T-helper 17 cell (primary cell): ENCODE measurements around the gene UNC13C. TPM values are rescaled to one million over a fixed set of nuclear protein-coding genes. Genes with fewer than 3 reads are reported as not detected.
A peak's percentile ranks its signal among the peaks of the same experiment; 100 is the strongest.

Experiments
- ATAC-seq: fragments of 150-1000 bp; cut with Tn5 transposase; 2 replicates; pipeline ENCODE4 v1.10.0; 2021; ENCODE audit warnings: mild to moderate bottlenecking, moderate library complexity
- DNase-seq, 3 donors: peaks; one replicate each; pipeline versions ENCODE4 v3.0.0 to v3.0.0-alpha.2; 2020 to 2021
- H3K9me3 ChIP-seq: one replicate; pipeline ENCODE4 v1.7.0; 2013; ENCODE audit warnings: low read length, mild to moderate bottlenecking; ENCODE audit not compliant: control insufficient read depth, poor library complexity, severe bottlenecking
- H3K27ac Mint-ChIP-seq: one replicate; pipeline ENCODE4 v1.8.0; 2022; ENCODE audit warnings: mild to moderate bottlenecking, moderate library complexity, mixed read lengths
- H3K27me3 Mint-ChIP-seq: one replicate; pipeline ENCODE4 v1.8.0; 2022; ENCODE audit warnings: mixed read lengths
- H3K36me3 Mint-ChIP-seq: one replicate; pipeline ENCODE4 v1.8.0; 2022; ENCODE audit warnings: low read depth, mixed read lengths
- H3K4me1 Mint-ChIP-seq: one replicate; pipeline ENCODE4 v1.8.0; 2022; ENCODE audit warnings: mild to moderate bottlenecking, mixed read lengths
- H3K4me3 Mint-ChIP-seq: one replicate; pipeline ENCODE4 v1.8.0; 2022; ENCODE audit warnings: mild to moderate bottlenecking, moderate library complexity, mixed read lengths
- total RNA-seq, 4 donors: library from RNA in 2 of 4; stranded (reverse) in 2 of 4; gene quantifications; one replicate each; pipeline ENCODE4 v1.2.3 and lab custom pipeline; 2022 to 2026

UNC13C gene
- total RNA-seq, 2 donors from 2014 or later = not detected

DNA sequence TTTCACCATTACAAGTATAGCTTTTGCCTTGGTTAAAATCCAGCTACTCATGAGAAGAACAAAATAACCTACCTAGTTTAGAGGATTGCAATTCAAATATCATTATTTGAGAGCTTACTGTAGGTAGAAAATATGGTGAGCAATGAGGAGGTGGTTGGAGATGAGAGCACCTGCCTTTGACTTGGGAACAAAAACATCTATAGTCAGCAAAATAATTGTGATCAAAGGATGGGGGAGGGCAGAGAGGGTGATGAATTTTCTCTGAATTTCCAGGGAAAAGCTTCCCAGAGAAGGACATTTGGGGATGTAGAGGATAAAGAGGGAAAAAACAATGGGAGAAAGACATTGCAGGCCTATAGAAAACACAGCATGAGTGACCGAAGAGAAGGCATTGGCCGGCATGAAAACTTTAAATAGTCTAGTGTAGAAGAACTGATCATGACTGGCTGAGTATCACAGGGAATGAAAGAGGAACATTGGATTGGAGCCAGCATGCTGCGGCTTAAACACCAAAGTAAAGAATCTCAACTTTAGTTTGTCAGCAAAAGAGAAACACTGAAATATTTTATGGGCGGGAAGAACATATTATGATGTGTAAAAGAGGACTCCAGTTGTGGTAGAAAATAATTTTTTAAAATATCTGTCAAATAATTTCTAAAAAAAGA lies 581.3 kb downstream of the UNC13C start:
- Mint-ChIP-seq H3K4me3 (no peak overlapping the region), H3K27me3 (no peaks in the 10 kb centered on the region), H3K27ac (no peak overlapping the region), H3K36me3 (no peaks in the 10 kb centered on the region), H3K4me1 (no peaks in the 10 kb centered on the region)
- no peaks in the 10 kb centered on the region for H3K9me3 ChIP-seq
- ATAC-seq (no peak), DNase-seq (no peak)

DNA sequence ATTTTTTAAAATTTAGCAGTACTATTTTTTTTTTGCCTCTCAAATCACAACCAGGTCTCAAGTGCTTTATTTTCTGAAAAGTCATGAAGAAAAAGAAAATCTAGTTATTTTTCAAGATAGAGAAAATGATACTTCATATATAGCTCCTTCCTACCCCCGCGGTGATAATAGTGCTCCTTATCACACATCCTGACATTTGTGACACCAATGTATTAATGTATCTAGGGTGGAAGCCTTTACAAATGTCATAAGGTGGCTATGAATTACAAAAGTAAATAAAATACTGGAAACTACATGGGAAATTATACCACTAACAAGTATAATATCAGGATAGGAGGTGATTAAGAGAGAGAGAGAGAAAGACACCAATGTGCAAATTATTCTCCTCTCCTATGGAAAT lies 582.2 kb downstream of the UNC13C start:
- no peaks in the 10 kb centered on the region for H3K27me3 Mint-ChIP-seq
- H3K36me3 Mint-ChIP-seq = no peaks in the 10 kb centered on the region

DNA sequence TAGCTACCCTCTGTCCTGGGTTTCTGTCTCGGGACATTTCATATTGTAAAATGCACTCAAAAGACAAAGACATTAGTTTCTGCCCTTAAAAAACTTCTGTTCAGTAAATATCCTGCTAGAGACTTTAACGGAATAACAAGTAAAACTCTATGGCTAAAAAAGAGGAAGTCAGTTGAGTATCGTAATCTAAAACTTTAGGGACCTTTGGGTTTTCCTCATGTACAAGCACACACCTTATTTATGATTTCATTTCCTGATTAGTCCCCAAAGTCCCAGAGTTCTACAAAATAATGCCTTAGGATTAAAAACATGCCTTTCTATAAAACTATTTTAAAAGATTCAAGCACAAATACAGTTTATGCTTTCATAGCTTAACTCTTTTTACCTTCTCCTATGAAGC lies 585.9 kb downstream of the UNC13C start:
- no peak overlapping the region for H3K27ac Mint-ChIP-seq
- H3K9me3 ChIP-seq = no peaks in the 10 kb centered on the region
- H3K4me3 Mint-ChIP-seq = no peak overlapping the region
- no peaks in the 10 kb centered on the region for H3K36me3 Mint-ChIP-seq
- no peaks in the 10 kb centered on the region for H3K27me3 Mint-ChIP-seq
- DNase-seq (no peak), ATAC-seq (no peak)
- H3K4me1 Mint-ChIP-seq = no peaks in the 10 kb centered on the region

More for the DNA sequence above, 582.2 kb downstream of the UNC13C start:
- H3K4me3 Mint-ChIP-seq = no peak overlapping the region
- H3K4me1 Mint-ChIP-seq = no peaks in the 10 kb centered on the region
- H3K9me3 ChIP-seq = no peaks in the 10 kb centered on the region
- H3K27ac Mint-ChIP-seq = no peak overlapping the region
- ATAC-seq (no peak), DNase-seq (no peak)

DNA sequence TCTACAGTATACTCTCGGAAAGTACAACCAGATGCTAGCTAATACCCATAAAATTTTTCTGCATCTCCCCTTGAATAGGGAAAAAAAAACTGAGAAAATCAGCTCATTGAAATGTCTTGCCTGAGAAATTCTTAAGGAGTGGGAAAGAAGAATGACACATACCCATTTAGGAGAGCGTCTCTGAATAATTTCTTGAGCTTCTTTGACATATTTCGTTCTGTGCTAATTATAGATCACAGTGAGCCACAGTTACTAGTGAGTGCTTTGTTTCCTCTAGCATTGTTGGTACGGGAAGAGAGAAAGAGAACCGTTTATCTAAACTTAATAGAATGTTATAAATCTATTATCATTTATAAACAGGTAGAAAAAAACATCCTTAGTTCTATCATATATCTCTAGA lies 588.4 kb downstream of the UNC13C start:
- no peaks in the 10 kb centered on the region for H3K9me3 ChIP-seq
- Mint-ChIP-seq H3K4me3 (no peak overlapping the region), H3K4me1 (no peaks in the 10 kb centered on the region), H3K36me3 (no peaks in the 10 kb centered on the region), H3K27me3 (no peaks in the 10 kb centered on the region), H3K27ac (no peak overlapping the region)
- no peak for ATAC-seq
- DNase-seq = no peak

DNA sequence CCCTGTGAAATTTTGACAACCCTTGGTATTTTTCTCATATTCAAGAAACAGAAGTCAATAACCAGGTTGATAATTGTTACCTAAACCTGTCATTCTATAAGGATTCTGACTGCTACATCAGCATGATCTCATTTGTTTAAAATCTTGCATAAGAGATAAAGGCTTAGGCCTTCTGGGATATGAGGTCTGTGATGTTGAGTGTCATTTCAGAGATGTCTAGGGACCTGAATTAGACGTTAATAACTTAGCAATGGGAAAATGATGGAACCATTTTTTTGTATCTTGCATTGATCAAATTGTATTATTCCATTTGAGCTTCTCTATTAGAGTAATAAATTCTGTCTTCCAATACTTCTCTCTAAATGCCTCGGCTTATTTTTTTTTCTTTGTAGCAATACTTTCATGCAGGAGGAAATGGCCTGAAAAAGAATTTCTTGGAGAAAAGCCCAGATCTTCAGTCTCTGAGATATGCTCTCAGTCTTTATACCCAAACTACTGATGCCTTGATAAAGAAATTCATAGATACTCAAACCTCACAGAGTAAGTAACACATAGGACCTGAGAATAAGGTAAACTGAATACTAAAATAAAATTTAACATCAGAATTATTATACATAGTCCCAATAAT lies 589.3 kb downstream of the UNC13C start:
- DNase-seq = no peak
- H3K27ac Mint-ChIP-seq = no peak overlapping the region
- H3K36me3 Mint-ChIP-seq = no peaks in the 10 kb centered on the region
- H3K4me1 Mint-ChIP-seq = no peaks in the 10 kb centered on the region
- H3K27me3 Mint-ChIP-seq = no peaks in the 10 kb centered on the region
- ATAC-seq = no peak
- no peaks in the 10 kb centered on the region for H3K9me3 ChIP-seq
- H3K4me3 Mint-ChIP-seq = peak overlapping the region; percentile 31

DNA sequence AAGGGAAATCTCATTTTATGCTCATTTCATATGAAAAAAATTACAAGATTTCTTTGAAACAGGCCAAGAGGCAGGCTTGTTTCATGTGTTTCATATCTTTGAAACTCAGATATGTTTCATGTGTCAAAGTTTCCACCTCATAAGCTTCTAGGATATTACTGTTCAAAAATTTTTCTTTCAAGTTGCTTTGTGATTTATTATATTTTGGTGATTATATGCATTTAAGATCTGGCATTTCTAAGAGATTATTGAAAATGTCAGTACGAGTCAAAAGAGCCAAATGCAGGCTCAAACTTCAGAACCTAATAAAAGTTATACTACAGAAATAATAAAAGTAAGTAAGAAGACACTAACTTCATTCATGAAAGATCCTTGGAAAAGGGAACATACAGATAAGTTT lies 590.1 kb downstream of the UNC13C start:
- no peaks in the 10 kb centered on the region for H3K9me3 ChIP-seq
- Mint-ChIP-seq H3K4me3 (no peak overlapping the region), H3K27me3 (no peaks in the 10 kb centered on the region), H3K4me1 (no peaks in the 10 kb centered on the region), H3K27ac (no peak overlapping the region), H3K36me3 (no peaks in the 10 kb centered on the region)
- no peak for ATAC-seq
- DNase-seq = no peak

DNA sequence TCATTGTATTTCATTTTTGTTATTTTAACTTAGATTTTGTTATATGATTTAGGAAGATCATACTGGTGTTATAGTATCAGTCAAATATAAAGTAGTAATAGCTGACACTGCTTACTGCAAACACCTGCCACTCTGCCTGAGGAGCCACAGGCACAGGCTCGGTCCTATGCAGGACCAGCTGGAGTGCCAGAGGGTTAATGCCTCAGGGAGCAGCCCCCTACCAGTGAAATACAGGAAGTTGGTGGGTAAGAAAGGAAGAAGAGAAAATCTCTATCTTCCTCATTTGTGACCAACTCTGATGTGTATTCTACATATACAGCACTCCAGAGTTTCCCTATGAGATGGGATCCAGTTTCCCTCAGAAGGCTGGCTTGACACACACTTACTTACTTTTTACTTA lies 593.3 kb downstream of the UNC13C start:
- no peak for ATAC-seq
- Mint-ChIP-seq H3K27ac (no peak overlapping the region), H3K4me1 (no peaks in the 10 kb centered on the region), H3K27me3 (peaks cover 5% of the 10 kb centered on the region), H3K36me3 (no peaks in the 10 kb centered on the region), H3K4me3 (no peak overlapping the region)
- H3K9me3 ChIP-seq = no peaks in the 10 kb centered on the region
- no peak for DNase-seq

DNA sequence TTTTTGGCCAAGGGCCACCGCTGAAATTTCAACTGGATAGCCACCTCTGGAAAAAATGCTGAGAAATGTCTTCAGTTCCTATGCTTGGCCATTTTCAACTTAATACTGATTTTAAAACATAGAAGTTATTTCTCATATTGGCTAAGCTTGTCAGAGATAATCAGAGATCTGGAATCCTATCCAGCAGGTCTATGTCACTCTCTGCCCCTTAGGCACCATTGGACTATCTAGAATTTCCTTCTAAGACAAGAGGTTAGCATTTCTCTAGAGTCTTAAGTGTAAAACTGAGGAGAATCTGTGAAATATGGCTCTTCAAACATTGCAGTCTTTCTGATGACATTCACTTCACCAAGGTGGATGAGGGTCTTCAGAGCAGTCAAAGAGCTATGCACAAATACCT lies 597.3 kb downstream of the UNC13C start:
- no peaks in the 10 kb centered on the region for H3K36me3 Mint-ChIP-seq
- no peaks in the 10 kb centered on the region for H3K9me3 ChIP-seq
- H3K27me3 Mint-ChIP-seq = peaks cover 12% of the 10 kb centered on the region
- no peak overlapping the region for H3K27ac Mint-ChIP-seq
- H3K4me1 Mint-ChIP-seq = no peaks in the 10 kb centered on the region
- H3K4me3 Mint-ChIP-seq = no peak overlapping the region
- no peak for DNase-seq
- ATAC-seq = no peak

DNA sequence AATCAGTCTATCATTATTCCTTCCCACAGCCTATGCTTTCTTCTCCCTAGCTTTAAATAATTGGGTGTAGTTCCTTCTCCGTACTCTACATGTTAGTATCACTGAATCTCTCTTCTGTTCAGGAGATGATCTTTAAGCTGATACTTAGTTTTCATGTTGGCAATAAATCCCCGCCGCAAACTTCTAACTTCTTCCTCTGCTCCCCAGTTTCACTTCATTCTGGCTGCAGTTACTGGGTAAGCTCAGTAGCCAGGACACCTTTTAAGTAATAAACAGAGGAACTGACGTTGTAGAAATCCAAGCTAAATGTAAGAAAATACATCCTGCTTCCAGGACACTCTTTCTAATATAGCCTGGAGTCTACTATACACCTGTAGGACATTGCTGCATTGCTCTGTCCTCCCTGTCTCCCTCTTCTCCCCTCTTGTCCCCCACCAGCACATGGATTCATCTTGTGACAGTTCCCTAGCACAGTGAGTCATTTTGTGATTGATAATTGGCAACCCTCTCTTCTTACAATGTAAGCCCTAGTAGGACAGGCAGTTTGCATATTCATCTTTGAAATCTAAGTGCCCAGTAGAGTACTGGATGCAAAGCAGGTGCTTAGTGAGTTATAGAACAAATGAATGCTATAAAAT lies 598.2 kb downstream of the UNC13C start:
- no peak for DNase-seq
- Mint-ChIP-seq H3K4me1 (no peaks in the 10 kb centered on the region), H3K27ac (no peak overlapping the region), H3K4me3 (no peak overlapping the region), H3K36me3 (no peaks in the 10 kb centered on the region), H3K27me3 (peaks cover 12% of the 10 kb centered on the region)
- no peaks in the 10 kb centered on the region for H3K9me3 ChIP-seq
- no peak for ATAC-seq

DNA sequence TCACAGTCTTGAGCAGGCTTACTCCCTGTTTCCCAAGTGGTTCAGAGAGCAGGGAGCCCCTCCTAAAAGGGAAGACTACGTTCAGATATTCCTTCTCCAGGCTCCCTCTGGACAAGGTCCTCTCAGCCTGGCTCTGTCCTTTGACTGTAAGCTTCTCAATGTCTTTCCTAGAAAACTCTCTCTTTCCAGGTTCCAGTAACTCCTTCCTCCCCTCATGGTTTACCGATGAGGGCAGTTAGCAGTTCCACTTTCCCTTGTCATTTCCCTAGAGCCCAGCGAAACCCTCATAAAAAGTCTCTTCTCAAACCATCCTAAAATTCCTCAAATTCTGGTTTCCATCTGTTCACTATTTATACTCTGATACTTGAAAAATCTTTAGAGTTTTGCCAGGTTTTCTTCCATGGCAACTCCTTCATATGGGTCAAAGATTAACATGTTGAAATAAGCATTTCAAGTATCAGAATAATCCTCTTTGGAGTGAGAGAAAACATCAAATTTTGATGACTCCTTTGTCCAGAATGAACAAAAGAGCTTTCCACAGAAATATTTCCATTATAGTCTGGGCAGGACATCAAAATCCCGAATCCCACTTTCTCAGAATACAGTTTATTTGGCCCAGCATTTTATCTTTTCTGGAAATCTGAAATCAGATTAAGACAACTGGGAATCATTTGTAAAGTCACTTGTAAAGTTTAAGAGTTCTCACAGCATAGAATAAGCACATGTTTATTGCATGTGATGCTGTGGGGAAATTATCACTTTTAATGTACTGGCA lies 599.4 kb downstream of the UNC13C start:
- ATAC-seq (no peak), DNase-seq (no peak)
- Mint-ChIP-seq H3K4me3 (no peak overlapping the region), H3K36me3 (no peaks in the 10 kb centered on the region), H3K27ac (no peak overlapping the region), H3K27me3 (peaks cover 12% of the 10 kb centered on the region), H3K4me1 (no peaks in the 10 kb centered on the region)
- H3K9me3 ChIP-seq = no peaks in the 10 kb centered on the region

DNA sequence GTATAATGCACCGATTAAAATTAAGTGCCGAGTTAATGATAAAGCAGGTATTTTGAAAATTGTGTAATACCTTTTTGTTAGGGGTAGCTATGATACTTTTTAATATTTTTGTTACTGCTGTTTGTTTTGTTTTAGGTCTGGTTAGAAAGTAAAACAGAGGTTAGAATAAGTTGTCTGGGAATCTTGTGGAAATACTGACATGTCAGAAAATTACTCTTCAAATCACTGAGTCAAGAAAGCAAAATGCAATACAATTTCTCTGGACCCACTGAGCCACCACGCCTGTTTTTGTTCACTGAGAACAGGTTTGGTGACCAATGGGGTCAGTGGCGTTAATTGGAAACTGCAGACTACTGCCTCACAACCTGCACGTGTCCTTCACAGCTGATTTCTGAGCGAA lies 601.6 kb downstream of the UNC13C start:
- ATAC-seq (no peak), DNase-seq (no peak)
- no peak overlapping the region for H3K27ac Mint-ChIP-seq
- peaks cover 12% of the 10 kb centered on the region for H3K27me3 Mint-ChIP-seq
- H3K4me3 Mint-ChIP-seq = no peak overlapping the region
- no peaks in the 10 kb centered on the region for H3K4me1 Mint-ChIP-seq
- H3K9me3 ChIP-seq = no peaks in the 10 kb centered on the region
- no peaks in the 10 kb centered on the region for H3K36me3 Mint-ChIP-seq

DNA sequence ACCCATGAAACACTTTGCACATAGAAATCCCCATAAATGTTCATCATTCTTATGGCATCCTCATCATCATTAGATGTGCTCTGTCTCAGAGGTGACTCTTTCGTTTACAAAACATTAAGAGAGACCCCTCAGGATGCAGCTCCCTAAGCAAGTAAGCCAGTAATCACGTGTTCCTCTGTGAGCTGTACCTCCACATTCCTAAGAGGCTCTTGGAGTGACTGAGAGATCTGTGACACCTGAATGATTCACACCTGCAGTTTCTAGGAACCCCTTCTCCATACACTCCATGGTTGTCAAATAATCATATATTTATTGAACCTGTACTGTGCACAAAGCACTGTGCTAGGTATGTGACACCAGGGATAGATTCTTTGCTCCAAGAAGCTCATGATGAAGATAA lies 602.4 kb downstream of the UNC13C start:
- DNase-seq (no peak), ATAC-seq (no peak)
- Mint-ChIP-seq H3K4me3 (no peak overlapping the region), H3K27ac (no peak overlapping the region), H3K36me3 (no peaks in the 10 kb centered on the region), H3K27me3 (peaks cover 12% of the 10 kb centered on the region), H3K4me1 (no peaks in the 10 kb centered on the region)
- no peaks in the 10 kb centered on the region for H3K9me3 ChIP-seq

DNA sequence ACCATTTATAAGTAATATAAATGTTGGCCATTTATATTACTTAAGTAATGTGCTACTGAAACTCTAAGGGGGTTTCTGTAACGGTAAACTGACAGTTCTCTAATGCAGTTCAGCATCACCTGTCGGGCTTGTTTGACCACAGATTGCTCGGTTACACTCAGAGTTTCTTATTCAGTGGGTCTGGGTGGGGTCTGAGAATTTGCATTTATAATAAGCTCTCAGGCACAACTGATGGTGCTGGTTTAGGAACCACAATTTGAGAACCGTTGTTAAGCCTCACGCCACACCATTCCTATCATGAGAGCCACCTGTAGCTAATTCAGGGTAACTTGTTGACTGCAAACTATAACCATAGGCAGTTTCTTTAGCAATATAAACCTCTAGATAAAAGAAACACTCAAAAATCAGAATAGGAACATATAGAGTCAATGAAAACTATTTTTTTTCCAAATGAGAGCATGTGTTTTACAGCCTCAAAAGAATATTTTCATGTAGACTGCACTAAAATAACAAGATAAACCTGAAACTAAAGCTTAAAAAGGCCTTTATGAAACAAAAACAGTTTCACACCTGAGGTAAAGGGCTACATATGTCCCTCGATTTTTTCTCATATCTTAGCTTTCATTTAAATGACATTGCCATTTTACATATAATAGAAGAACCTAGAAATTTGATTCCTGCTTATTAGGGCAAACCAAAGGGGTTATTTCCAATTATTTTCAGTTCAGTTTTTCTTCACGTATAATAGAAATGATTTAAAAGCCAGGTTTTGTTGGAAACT lies 604.8 kb downstream of the UNC13C start:
- Mint-ChIP-seq H3K4me1 (no peaks in the 10 kb centered on the region), H3K27ac (no peak overlapping the region), H3K36me3 (no peaks in the 10 kb centered on the region), H3K4me3 (no peak overlapping the region), H3K27me3 (peaks cover 4% of the 10 kb centered on the region)
- DNase-seq (no peak), ATAC-seq (no peak)
- H3K9me3 ChIP-seq = no peaks in the 10 kb centered on the region
